OCI-LY7 (cell line): ENCODE results near the gene SCUBE2. TPM values are rescaled to one million over a fixed set of nuclear protein-coding genes. Genes with fewer than 3 reads are reported as not detected.
A peak's percentile ranks its signal among the peaks of the same experiment; 100 is the strongest.

ENCODE experiments used
- BruUV-seq: library from RNA; stranded (reverse); fragments of 400-500 nt; replicated peaks from 2 replicates; lab custom pipeline; 2021; lab: Mats Ljungman, UMichigan
- CTCF ChIA-PET: fragments of 300-600 bp; sonication (Branson Sonifier 250); formaldehyde crosslinking; loops from one replicate; lab custom pipeline; 2022; ENCODE audit warnings: antibody characterized with exemption; ENCODE audit not compliant: unreplicated experiment; lab: Charles Lee
- POLR2A ChIA-PET: fragments of 300-600 bp; sonication (Branson Sonifier 250); formaldehyde crosslinking; loops from one replicate; lab custom pipeline; 2022; ENCODE audit warnings: antibody characterized with exemption; lab: Charles Lee
- DNase-seq: peaks from one replicate; pipeline ENCODE4 v3.0.0-alpha.2; 2015; ENCODE audit warnings: low spot score
- H2AFZ ChIP-seq: fragments of 200-600 bp; sonication (generic), shearing (Covaris generic); 2 replicates; pipeline ENCODE4 v1.6.1; 2014; ENCODE audit warnings: mild to moderate bottlenecking, antibody characterized with exemption, low read length, moderate library complexity
- H3K27ac ChIP-seq: fragments of 200-600 bp; sonication (generic); 2 replicates; pipeline ENCODE4 v1.5.1; 2014; ENCODE audit warnings: mixed run types, low read depth, mild to moderate bottlenecking, moderate library complexity, low read length, inconsistent platforms; ENCODE audit not compliant: poor library complexity, severe bottlenecking
- H3K36me3 ChIP-seq: fragments of 200-600 bp; sonication (generic); 2 replicates; pipeline ENCODE4 v1.6.1; 2014; ENCODE audit warnings: mild to moderate bottlenecking, antibody characterized with exemption, low read length, moderate library complexity, mixed read lengths; ENCODE audit not compliant: insufficient read depth
- H3K4me1 ChIP-seq: fragments of 200-600 bp; sonication (generic); 2 replicates; pipeline ENCODE4 v1.5.1; 2014; ENCODE audit warnings: mild to moderate bottlenecking, low read length; ENCODE audit not compliant: insufficient read depth, poor library complexity, severe bottlenecking
- H3K4me2 ChIP-seq: fragments of 200-600 bp; sonication (generic); 2 replicates; pipeline ENCODE4 v1.6.1; 2014; ENCODE audit warnings: mild to moderate bottlenecking, low read length
- H3K4me3 ChIP-seq: fragments of 200-600 bp; sonication (generic); 2 replicates; pipeline ENCODE4 v1.5.1; 2014; ENCODE audit warnings: mild to moderate bottlenecking, low read depth, low read length; ENCODE audit not compliant: poor library complexity, severe bottlenecking
- H3K79me2 ChIP-seq: fragments of 200-600 bp; sonication (generic); 2 replicates; pipeline ENCODE4 v1.6.1; 2016; ENCODE audit warnings: low read depth, mild to moderate bottlenecking, low read length, moderate library complexity, mixed read lengths; ENCODE audit not compliant: insufficient read depth
- H3K9me2 ChIP-seq: fragments of 200-600 bp; sonication (generic); 2 replicates; pipeline ENCODE4 v1.6.1; 2016; ENCODE audit warnings: mild to moderate bottlenecking, low read length, mixed read lengths; ENCODE audit not compliant: insufficient read depth
- H3K9me3 ChIP-seq: fragments of 200-600 bp; sonication (generic); 2 replicates; pipeline ENCODE4 v1.6.1; 2014; ENCODE audit warnings: mild to moderate bottlenecking, mixed run types, low read length, mixed read lengths
- H4K20me1 ChIP-seq: fragments of 200-600 bp; sonication (generic); 2 replicates; pipeline ENCODE4 v1.6.1; 2014; ENCODE audit warnings: mild to moderate bottlenecking, antibody characterized with exemption, low read length, moderate library complexity, mixed read lengths; ENCODE audit not compliant: insufficient read depth
- EZH2phosphoT487 ChIP-seq: fragments of 200-600 bp; sonication (generic); IDR thresholded peaks from 2 replicates; pipeline ENCODE4 v1.6.1; 2018; ENCODE audit warnings: low read depth, borderline replicate concordance, mild to moderate bottlenecking, mixed run types, antibody characterized with exemption, low read length, moderate library complexity, mixed read lengths
- intact Hi-C: fragments of 100-400 bp; cut with micrococcal nuclease; formaldehyde crosslinking; loops from one replicate; pipeline ENCODE4 v1.10.0; 2022; ENCODE audit not compliant: unreplicated experiment
- total RNA-seq, 2 experiments: library from RNA; depleted of rRNA in 1 of 2; stranded (reverse); fragments of >200 nt in 1 of 2; shearing (Covaris generic) in 1 of 2; gene quantifications; 2 replicates each; pipeline ENCODE4 v1.2.3, GENCODE V29; 2014 to 2022
- TF ChIP-seq, protein P1 (sequence below): fragments of 200-600 bp; sonication (generic); conservative IDR thresholded peaks from 2 replicates; pipeline ENCODE4 v1.5.1; 2014; ENCODE audit warnings: mild to moderate bottlenecking, antibody characterized with exemption, low read length, moderate library complexity, mixed read lengths

The SCUBE2 gene
- total RNA-seq, 2 experiments from 2014 or later: not detected

DNA sequence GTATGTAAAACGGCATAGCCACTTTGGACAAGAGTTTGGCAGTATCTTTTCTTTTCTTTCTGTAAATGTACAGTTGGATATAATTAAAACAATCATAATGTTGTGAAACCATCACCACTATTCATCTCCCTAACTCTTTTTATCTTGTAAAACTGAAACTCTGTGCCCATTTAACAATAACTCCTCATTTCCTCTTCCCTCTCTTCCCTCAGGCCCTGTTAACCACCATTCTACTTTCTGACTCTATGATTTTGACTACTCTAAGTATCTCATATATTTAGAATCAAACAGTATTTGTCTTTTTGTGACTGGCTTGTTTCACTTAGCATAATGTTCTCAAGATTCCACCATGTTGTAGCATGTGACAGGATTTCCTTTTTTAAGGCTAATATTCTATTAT is 10.2 kb downstream of the SCUBE2 start:
- H3K9me2 ChIP-seq: no peaks in the 10 kb centered on the region; the same call in 1 of the 2 replicates
- CTCF ChIA-PET: no interaction called here
- BruUV-seq: no TSS peak
- no peak overlapping the region for H3K4me3 ChIP-seq
- H3K4me1 ChIP-seq: no peaks in the 10 kb centered on the region
- POLR2A ChIA-PET: no interaction called here
- no peak overlapping the region for H3K4me2 ChIP-seq
- H3K36me3 ChIP-seq: no peaks in the 10 kb centered on the region
- no peak overlapping the region for H3K27ac ChIP-seq
- intact Hi-C loops: no loop called here
- no peaks in the 10 kb centered on the region for H3K79me2 ChIP-seq
- no peak for TF ChIP-seq EZH2phosphoT487
- TF ChIP-seq, protein P1, sequence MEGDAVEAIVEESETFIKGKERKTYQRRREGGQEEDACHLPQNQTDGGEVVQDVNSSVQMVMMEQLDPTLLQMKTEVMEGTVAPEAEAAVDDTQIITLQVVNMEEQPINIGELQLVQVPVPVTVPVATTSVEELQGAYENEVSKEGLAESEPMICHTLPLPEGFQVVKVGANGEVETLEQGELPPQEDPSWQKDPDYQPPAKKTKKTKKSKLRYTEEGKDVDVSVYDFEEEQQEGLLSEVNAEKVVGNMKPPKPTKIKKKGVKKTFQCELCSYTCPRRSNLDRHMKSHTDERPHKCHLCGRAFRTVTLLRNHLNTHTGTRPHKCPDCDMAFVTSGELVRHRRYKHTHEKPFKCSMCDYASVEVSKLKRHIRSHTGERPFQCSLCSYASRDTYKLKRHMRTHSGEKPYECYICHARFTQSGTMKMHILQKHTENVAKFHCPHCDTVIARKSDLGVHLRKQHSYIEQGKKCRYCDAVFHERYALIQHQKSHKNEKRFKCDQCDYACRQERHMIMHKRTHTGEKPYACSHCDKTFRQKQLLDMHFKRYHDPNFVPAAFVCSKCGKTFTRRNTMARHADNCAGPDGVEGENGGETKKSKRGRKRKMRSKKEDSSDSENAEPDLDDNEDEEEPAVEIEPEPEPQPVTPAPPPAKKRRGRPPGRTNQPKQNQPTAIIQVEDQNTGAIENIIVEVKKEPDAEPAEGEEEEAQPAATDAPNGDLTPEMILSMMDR: no peak
- H4K20me1 ChIP-seq: no peaks in the 10 kb centered on the region
- DNase-seq: no peak
- no peaks in the 10 kb centered on the region for H3K9me3 ChIP-seq
- no peak overlapping the region for H2AFZ ChIP-seq

DNA sequence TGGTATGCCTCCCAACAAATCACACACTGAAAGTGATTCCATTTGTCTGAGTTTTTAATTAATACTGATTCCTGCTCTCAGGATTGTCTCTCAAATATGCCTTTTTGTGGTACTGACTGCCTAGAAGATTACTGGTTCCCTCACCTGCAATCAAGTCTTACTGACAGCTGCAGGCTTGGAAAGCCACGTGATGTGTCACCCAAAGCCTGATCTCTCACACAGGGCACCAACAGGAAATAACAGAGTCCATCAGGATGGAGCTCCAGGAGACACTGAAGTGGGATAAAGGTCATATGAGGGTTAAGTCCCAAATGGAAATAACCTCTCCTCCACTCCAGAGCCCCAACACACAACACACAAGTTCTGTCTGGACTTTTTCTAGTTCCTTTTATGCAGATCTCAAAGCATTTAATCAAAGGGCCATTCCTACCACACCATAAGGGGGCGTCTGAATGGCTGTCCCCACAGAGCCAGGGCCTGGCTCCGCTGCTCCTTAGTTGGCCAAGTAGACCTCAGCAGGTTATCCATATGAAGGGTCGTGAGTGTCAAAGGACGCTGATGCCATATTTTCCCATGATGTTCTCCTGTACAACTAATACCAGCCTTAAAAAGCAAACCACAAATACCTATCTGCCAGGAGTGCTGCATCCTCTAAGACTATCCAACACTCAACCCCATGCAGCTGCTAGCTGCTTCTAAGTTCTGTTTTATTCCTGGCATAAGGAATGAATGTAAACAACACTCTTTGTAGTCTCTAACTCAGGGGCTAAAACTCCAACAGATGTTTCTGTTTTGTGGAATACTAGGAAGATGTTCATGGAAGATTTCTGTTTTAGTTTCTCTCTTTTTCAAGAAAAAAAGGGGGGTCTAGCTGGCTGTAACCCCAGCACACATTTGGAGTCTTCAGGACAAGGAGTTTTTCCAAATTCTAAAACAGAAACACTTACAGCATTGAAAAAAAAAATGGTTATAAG is 13.0 kb downstream of the SCUBE2 start:
- ChIA-PET POLR2A (no interaction called here), CTCF (no interaction called here)
- H2AFZ ChIP-seq: no peak overlapping the region
- no peaks in the 10 kb centered on the region for H3K79me2 ChIP-seq
- H4K20me1 ChIP-seq: no peaks in the 10 kb centered on the region
- no peak overlapping the region for H3K4me2 ChIP-seq
- H3K9me3 ChIP-seq: no peaks in the 10 kb centered on the region
- no peak for DNase-seq
- H3K9me2 ChIP-seq: no peaks in the 10 kb centered on the region; the same call in 1 of the 2 replicates
- no peak overlapping the region for H3K27ac ChIP-seq
- no peak overlapping the region for H3K4me3 ChIP-seq
- intact Hi-C loops: no loop called here
- BruUV-seq: no TSS peak
- H3K36me3 ChIP-seq: no peaks in the 10 kb centered on the region
- no peak for TF ChIP-seq EZH2phosphoT487
- TF ChIP-seq, protein P1: 0 out of 2 replicates have a peak, but pooled peaks have one; percentile 25
- no peaks in the 10 kb centered on the region for H3K4me1 ChIP-seq

DNA sequence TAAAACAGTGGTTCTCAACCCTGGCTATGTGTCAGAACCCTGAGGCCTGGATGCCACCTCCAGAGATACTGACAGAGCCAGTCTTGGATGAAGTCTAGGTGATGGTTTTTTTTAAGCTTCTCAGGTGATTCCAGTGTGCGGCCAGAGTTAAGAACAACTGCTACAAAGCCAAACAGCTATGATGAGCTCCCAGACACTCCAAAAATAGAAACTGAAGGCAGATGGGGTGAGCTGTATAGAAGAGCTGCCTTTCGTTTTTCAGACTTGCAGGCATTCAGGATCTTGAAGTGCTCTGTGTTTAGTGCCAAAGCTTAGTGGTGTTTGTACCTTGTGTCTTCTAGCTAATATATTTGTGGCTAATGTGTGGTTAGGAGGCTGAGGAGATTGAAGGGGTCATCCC is 14.2 kb downstream of the SCUBE2 start:
- ChIA-PET CTCF (no interaction called here), POLR2A (interaction anchor here (0.6 to 1.1 kb wide), 3 partner anchors 30 to 276 kb away, joined by 3 read pairs; no protein-coding TSS in a partner anchor)
- no peaks in the 10 kb centered on the region for H3K36me3 ChIP-seq
- DNase-seq: no peak
- TF ChIP-seq, protein P1: no peak
- TF ChIP-seq EZH2phosphoT487: no peak
- H3K9me3 ChIP-seq: no peaks in the 10 kb centered on the region
- H3K9me2 ChIP-seq: no peaks in the 10 kb centered on the region; the same call in 1 of the 2 replicates
- H3K4me1 ChIP-seq: no peaks in the 10 kb centered on the region
- no peak overlapping the region for H3K4me3 ChIP-seq
- no TSS peak for BruUV-seq
- intact Hi-C loops: no loop called here
- H3K4me2 ChIP-seq: no peak overlapping the region
- no peak overlapping the region for H2AFZ ChIP-seq
- no peaks in the 10 kb centered on the region for H3K79me2 ChIP-seq
- no peaks in the 10 kb centered on the region for H4K20me1 ChIP-seq
- H3K27ac ChIP-seq: no peak overlapping the region
